HG02798 (cell line): Measurements from ENCODE around the gene LRRC23.
"Not testable (repeated sequence)": the region's sequence is repeated elsewhere in the genome, so short reads cannot be mapped to it uniquely, and the experiment has no call there.

Experiments used
- ATAC-seq: cut with Tn5 transposase; IDR thresholded peaks from one replicate; pipeline ENCODE4 v1.9.1; 2021; ENCODE audit warnings: mild to moderate bottlenecking; ENCODE audit not compliant: unreplicated experiment, poor library complexity

The LRRC23 gene

DNA sequence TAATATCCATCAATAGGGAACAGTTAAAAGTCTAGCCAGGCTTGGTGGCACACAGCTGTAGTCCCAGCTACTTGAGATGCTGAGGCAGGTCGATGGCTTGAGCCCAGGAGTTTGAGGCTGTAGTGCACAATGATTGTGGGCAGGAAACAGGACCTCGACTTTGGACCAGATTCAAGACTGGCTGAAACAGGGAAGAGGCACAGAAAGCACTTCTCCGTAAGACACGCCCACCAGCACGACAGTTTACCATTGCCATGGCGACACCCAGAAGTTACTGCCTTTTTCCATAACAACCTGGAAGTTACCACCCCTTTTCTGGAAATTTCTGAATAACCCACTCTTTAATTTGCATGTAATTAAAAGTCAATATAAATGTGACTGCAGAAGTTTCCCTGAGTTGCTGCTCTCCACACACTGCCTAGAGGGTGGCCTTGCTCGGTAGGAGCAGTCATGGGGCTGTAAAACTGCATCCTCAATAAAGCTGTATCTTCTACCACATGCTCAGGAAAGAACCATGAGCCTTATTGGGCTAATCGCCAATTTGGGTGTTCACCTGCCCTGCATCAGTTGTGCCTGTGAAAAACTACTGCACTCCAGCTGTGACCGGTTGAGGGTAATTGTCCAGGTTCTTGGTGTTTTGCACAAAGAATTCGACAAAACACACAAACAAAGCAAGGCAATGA lies 4.6 kb upstream of the LRRC23 start:
- no peak for ATAC-seq

DNA sequence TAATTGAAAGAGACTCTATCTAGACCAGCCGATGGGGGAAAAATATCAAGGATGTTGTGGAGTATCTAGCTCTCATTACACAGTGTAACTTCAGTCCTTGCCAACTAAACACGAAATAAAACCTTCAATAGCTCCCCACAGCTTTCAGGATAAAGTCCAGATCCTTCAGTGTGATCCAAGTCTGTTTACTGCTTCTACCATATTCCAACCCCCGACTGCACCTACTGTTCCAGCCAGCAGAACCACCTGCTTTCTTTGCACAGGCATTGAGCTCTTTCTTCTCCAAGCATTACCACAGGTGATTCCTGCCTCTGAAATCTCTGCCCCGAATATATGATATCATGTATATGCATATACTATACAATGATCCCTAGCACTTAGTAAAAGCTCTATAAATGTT lies 2.2 kb upstream of the LRRC23 start:
- ATAC-seq: no peak

DNA sequence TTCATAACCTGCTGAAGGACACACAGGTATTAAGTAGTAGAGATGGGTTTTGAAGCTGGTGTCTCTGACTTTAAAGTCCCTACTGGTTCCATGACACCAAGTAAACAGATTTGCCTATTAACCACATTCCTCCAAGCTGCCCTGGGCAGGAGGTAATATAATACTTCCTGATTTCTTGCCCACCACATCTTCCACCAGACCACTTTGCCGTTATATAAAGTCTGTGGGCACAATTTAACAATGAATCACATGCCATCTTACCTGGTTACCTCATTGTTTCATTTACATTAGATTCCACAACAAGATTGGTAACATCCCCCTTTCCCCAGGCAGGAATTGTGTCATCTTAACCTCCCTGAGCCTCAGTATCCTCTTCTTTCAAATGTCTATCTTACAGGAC lies 900 bp upstream of the LRRC23 start:
- ATAC-seq: no peak

DNA sequence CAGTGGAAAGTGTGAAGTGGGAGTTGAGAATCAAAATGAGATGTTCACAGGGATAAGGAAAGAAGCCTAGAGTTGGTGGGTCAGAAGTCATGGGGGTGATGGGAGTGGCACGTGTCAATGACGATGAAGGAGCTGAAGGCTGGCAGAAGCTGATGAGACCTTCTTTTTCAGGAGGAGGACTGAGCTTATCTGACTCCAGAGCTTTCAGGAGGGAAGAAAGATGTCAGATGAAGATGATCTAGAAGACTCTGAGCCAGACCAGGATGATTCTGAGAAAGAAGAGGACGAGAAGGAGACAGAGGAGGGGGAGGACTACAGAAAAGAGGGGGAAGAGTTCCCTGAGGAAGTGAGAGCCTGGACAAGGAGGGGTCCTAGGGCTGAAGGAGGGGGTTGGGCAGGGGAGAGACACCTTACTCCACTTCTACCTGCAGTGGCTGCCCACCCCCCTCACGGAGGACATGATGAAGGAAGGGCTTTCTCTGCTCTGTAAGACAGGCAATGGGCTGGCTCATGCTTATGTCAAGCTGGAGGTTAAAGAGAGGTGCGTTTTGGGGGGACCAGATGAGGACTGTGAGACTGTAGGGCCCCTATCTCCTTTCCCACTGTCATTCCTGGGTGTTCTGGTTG lies 905 bp downstream of the LRRC23 start:
- no peak for ATAC-seq

DNA sequence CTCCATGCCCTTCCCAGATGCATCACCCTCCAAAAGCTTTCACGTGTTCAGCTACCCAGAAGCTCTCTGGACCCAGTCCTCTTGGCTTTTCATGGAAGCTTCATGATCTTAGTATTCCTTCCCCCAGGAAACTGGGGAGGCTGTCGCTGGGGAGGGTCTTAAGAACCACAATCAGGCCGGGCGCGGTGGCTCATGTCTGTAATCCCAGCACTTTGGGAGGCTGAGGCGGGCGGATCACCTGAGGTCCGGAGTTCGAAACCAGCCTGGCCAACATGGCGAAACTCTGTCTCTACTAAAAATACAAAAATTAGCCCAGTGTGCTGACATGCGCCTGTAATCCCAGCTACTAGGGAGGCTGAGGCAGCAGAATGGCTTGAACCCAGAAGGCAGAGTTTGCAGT lies 3.5 kb downstream of the LRRC23 start:
- ATAC-seq: not testable (repeated sequence)

DNA sequence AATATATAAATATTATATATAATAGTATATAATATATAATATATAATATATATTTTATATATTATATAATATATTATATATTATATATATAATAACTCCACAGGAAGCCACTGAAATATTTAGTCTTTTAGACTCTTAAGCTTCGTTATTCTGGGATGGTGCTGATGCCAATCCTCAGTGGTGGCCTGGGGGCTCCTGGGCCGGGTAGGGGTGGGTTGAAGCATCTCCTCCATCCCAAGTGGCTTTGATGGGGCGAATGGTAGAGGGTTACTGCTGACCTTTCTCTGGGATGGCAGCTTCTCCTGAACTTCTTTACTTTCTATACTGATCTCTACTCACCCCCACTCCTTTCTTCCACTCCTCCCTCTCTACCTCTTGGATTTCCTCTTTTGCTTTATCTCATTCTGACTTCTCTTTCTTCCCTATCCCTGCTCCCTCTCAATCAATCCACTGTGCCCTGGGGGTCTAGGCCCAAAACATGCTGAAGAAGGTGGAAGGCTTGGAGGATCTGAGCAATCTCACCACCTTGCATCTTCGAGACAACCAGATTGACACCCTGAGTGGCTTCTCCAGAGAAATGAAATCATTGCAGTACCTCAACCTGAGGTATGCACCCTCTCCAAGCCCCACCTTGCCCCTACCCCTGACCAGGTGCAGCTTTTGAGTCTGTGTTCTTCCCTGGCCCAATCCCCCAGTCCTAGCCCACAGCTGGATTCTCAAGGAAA lies 5.0 kb downstream of the LRRC23 start:
- no peak for ATAC-seq

DNA sequence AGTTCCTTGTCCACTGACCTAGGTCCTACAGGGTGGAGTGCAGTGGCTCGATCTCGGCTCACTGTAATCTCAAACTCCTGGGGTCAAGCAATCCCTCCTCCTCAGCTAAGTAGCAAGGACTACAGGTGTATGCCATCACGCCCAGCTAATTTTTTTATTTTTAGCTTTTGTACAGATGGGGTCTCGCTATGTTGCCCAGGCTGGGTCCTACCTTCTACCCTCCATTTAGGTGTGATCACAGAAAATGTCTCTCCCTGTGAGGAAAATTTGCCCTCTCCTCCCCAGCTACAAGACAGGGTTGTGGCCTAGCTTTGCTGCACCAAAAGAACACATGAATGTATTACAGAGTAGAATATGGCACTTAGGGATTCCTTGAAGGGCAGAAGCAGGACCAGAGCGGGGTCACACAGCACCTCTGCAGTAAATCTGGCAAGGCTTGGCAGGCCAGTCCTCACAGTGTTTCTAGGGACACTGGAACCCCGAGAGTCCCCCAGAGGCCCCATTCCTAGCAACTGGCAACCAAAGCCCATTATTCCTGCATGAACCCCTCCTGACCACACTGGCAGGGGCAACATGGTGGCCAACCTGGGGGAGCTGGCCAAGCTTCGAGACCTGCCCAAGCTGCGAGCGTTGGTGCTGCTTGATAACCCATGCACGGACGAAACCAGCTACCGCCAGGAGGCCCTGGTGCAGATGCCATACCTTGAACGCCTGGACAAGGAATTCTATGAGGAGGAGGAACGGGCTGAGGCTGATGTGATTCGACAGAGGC lies 7.7 kb downstream of the LRRC23 start:
- no peak for ATAC-seq

DNA sequence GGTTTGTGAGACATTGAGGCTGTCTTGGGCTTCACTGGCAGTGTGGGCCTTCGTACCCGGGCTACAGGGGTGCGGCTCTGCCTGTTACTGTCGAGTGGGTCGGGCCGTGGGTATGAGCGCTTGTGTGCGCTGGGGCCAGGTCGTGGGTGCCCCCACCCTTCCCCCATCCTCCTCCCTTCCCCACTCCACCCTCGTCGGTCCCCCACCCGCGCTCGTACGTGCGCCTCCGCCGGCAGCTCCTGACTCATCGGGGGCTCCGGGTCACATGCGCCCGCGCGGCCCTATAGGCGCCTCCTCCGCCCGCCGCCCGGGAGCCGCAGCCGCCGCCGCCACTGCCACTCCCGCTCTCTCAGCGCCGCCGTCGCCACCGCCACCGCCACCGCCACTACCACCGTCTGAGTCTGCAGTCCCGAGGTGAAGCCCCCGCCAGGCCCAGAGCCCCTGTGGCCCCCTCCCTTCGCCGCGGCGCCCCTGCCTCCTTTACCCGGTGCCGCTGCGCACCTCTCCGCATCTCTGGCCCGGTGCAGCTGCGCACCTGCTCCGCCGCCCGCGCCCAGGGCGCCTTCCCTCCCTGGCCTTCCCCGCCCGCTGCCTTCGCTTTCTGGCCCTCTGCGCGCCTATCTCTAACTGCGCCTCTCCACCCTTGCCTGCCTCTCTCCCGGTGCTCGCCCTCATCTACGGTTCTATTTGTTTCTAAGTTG lies 9.8 kb downstream of the LRRC23 start, which contains the start of gene ENO2:
ENO2 (plus strand) TSS at position 335 of the 701 bp plus-strand sequence. CDS start 1,253 bp downstream, outside the sequence.
- ATAC-seq: peak; percentile 81

DNA sequence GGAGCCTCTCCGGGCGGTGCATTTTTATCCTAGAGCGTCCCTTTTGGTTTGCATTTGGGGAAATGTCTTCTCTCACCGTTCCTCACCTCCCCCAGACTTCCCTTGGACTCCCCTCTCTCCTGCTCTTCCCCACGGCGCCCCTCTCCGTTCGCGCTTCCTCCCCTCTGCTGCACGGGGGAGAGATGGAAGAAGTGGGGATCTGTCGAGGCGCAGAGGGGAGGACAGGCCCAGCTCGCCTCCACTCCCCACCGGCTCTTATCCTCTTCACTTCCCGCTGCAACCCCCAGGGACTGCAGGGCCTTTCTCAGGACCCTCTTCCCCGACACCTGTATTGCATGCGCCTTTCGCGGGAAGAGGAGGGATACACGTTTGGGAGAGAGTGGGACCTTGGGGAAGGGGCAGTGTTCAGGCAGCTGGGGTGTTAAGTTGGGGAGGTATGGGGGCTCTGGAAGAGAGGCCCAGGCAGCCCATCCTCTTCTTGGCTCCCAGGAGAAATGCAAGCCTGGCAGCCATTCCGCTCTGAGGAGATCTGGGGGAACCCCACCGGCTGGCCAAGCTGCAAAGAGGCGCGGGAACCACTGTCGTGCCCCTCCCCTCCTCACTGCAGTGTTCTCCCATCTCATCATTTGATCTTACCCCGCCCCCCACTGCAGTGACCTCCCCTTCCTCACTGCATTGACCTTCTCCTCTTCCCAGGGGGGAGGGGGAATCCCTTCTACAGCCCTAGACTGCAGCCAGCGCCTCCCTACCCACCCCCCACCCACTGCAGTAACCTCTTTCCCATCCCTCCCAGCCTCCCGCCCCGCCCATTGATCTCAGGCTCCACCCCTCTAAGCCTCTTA lies 10.5 kb downstream of the LRRC23 start:
- no peak for ATAC-seq

DNA sequence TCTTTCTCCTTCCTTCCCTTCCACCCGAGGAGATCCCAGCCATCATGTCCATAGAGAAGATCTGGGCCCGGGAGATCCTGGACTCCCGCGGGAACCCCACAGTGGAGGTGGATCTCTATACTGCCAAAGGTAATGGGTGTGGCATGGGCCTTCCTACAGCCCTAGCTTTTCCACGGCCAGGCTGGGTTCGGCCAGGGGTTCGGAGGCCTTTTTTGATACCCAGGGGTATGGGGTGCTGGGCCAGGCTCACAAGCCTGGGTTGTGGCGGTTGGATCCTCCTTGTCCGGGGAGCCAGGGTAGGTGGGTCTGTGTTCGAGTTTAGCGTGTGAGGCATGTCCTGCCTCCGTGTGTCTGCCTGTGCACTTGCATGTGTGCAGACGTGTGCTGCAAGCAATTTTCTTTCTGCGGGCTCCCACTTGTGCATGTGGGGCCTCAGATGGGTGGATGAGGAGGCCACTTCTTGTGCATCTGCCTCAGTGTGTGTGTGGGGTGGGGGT lies 11.2 kb downstream of the LRRC23 start:
- ATAC-seq: no peak

DNA sequence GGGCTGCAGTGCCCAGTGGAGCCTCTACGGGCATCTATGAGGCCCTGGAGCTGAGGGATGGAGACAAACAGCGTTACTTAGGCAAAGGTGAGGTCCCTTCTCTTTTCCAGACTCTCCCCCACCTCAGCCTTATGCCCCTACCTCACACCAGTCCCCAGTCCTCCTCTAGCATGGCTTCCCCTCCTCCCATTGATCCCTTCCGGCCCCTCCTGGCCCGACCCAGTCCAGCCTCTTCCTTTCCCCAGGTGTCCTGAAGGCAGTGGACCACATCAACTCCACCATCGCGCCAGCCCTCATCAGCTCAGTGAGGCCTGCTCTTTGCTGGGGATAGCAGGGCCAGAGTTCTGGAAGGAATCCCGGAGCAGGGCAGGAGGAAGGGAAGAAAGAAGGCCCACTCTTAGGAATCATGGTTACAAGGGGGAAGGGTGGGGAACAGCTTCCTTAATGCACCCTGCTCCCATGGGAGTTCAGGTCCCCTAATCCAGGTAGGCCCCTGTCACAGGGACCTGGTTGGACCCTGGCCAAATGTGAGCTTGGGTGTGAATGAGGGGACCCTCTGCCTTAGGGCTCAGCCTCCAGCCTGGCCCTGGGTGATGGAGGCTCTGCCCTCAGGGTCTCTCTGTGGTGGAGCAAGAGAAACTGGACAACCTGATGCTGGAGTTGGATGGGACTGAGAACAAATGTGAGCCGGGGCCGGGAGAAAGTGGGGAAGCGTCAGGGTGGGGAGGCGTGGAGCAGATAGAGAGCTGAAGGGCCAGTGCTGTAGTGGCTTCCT lies 12.0 kb downstream of the LRRC23 start:
- no peak for ATAC-seq

DNA sequence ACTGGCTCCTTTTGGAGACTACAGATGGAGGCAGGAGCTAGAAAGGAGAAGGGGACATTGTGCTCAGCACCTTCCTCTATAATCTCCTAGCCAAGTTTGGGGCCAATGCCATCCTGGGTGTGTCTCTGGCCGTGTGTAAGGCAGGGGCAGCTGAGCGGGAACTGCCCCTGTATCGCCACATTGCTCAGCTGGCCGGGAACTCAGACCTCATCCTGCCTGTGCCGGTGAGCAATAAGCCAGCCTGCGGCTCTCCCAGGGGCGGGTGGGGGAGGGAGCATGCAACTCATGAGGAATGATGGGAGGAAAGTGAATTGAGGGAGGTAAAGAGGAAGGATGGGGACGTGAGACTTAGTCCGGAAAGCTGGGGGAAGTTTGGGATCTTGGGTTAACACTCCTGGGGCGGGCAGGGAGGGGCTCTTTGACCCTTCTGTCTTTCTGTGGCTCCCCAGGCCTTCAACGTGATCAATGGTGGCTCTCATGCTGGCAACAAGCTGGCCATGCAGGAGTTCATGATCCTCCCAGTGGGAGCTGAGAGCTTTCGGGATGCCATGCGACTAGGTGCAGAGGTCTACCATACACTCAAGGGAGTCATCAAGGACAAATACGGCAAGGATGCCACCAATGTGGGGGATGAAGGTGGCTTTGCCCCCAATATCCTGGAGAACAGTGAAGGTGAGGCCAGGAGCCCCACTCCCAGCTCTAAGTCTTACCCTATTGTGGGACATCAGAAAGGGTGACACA lies 13.0 kb downstream of the LRRC23 start:
- ATAC-seq: no peak

DNA sequence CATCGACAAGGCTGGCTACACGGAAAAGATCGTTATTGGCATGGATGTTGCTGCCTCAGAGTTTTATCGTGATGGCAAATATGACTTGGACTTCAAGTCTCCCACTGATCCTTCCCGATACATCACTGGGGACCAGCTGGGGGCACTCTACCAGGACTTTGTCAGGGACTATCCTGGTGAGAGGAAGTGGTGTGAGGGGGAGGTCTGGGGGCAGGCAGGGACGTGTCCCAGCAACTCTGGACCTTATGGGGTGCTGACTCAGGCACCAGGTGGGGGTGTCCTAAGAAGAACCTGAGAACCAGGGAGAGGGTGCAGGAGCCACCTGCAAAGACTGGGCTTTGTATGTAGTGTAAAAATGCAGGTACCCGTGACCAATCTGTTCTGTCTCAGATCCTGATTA lies 15.0 kb downstream of the LRRC23 start:
- ATAC-seq: no peak

DNA sequence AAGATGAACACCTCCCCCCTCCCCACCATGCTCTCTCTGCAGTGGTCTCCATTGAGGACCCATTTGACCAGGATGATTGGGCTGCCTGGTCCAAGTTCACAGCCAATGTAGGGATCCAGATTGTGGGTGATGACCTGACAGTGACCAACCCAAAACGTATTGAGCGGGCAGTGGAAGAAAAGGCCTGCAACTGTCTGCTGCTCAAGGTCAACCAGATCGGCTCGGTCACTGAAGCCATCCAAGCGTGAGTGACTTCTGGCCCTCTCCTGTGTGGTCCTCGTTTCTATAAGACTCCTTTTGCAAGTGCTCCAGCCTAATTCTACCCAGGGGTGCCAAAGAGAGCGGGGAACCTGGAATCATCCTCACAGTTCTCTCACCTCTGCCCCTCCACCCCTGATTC lies 16.9 kb downstream of the LRRC23 start:
- no peak for ATAC-seq

DNA sequence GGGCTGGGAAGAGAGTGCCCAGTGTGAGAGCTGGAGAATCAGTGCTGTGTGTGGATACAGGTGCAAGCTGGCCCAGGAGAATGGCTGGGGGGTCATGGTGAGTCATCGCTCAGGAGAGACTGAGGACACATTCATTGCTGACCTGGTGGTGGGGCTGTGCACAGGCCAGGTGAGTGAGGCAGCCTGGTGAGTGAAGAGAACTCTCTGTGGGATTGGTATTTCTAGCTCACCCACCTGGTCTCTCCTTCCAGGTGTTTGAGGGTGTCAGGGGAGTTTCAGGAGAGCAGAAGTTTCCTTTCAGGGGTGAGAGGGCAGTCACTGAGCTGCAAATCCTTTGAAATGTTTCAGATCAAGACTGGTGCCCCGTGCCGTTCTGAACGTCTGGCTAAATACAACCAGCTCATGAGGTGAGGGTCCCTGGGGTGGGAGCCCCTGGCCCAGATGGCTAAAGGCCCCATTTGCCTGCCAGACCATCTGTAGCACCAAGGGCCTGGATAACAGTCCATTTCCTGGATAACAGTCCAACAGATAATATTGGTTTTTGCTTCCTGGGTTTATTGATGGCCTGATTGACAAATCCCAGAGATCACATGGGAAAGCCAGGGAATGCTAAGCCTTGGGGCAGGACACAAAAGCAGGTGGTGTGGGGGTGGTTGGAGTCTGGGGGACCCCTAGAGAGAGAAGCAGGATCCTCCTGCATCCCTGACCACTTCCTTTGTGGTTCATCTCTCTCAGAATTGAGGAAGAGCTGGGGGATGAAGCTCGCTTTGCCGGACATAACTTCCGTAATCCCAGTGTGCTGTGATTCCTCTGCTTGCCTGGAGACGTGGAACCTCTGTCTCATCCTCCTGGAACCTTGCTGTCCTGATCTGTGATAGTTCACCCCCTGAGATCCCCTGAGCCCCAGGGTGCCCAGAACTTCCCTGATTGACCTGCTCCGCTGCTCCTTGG lies 17.6 kb downstream of the LRRC23 start:
- ATAC-seq: no peak

DNA sequence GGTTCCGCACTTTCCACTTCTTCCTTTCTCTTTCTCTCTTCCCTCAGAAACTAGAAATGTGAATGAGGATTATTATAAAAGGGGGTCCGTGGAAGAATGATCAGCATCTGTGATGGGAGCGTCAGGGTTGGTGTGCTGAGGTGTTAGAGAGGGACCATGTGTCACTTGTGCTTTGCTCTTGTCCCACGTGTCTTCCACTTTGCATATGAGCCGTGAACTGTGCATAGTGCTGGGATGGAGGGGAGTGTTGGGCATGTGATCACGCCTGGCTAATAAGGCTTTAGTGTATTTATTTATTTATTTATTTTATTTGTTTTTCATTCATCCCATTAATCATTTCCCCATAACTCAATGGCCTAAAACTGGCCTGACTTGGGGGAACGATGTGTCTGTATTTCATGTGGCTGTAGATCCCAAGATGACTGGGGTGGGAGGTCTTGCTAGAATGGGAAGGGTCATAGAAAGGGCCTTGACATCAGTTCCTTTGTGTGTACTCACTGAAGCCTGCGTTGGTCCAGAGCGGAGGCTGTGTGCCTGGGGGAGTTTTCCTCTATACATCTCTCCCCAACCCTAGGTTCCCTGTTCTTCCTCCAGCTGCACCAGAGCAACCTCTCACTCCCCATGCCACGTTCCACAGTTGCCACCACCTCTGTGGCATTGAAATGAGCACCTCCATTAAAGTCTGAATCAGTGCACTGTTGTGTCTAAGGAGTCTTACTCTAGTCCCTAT lies 18.5 kb downstream of the LRRC23 start:
- ATAC-seq: no peak
